Spleen (tissue), 7 donors: ENCODE measurements around the gene LYZL4.

Source experiments
- POLR2A ChIP-seq, 3 donors: fragments of 450-650 bp; IDR thresholded peaks; one replicate each; pipeline ENCODE4 v1.5.1; 2017; ENCODE audit warnings: antibody characterized with exemption in 3 of 3, mild to moderate bottlenecking in 1 of 3
- POLR2AphosphoS5 ChIP-seq, 3 donors: sonication (generic); formaldehyde crosslinking; IDR thresholded peaks; one replicate each; pipeline ENCODE4 v1.5.1; 2017; ENCODE audit warnings: antibody characterized with exemption in 3 of 3
- TF ChIP-seq, protein P1 (sequence below), 11 experiments: fragments of 200-600 bp in 7 of 11; fragments of 450-650 bp in 4 of 11; sonication (generic) in 4 of 11; IDR thresholded peaks in 8 of 11; conservative IDR thresholded peaks in 3 of 11; 1 replicate in 7 of 11; 2 replicates in 4 of 11; pipeline versions ENCODE4 v1.4.0 to v1.8.0; 2016 to 2021; ENCODE audit warnings: antibody characterized with exemption in 11 of 11, inconsistent platforms in 4 of 11, mild to moderate bottlenecking in 1 of 11
- donor health status: DM: no; HTN: no; CAD: no; lungs with moderate emphysema.
- donor health status: DM: no; HTN: no; CAD: no.
- donor health status: DM: no; HTN: no; CAD: no.

- TF ChIP-seq, protein P1, sequence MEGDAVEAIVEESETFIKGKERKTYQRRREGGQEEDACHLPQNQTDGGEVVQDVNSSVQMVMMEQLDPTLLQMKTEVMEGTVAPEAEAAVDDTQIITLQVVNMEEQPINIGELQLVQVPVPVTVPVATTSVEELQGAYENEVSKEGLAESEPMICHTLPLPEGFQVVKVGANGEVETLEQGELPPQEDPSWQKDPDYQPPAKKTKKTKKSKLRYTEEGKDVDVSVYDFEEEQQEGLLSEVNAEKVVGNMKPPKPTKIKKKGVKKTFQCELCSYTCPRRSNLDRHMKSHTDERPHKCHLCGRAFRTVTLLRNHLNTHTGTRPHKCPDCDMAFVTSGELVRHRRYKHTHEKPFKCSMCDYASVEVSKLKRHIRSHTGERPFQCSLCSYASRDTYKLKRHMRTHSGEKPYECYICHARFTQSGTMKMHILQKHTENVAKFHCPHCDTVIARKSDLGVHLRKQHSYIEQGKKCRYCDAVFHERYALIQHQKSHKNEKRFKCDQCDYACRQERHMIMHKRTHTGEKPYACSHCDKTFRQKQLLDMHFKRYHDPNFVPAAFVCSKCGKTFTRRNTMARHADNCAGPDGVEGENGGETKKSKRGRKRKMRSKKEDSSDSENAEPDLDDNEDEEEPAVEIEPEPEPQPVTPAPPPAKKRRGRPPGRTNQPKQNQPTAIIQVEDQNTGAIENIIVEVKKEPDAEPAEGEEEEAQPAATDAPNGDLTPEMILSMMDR (IDR thresholded peaks at IDR 0.05 in 8 of 11, conservative IDR thresholded peaks at IDR 0.05 in 3 of 11), result no peak
- TF ChIP-seq POLR2A (IDR thresholded peaks at IDR 0.05) (no peak), POLR2AphosphoS5 (IDR thresholded peaks at IDR 0.05) (no peak)
Observed at GRCh38 chr3:42369304-42369703, 41.1 kb downstream of the LYZL4 start.
